K562 (cell line): ENCODE data around the gene CREB3L2. TPM values are rescaled to one million over a fixed set of nuclear protein-coding genes. Genes with fewer than 3 reads are reported as not detected.
A peak's percentile ranks its signal among the peaks of the same experiment; 100 is the strongest.

Source experiments
- BCL6 ChIP-seq: fragments of 250-450 bp; sonication (Bioruptor Pico); IDR thresholded peaks from 2 replicates; pipeline ENCODE4 v1.4.0; 2020
- CHD1 ChIP-seq: fragments of 200-600 bp; sonication (generic); IDR thresholded peaks from one replicate; pipeline ENCODE4 v1.6.1; 2012; ENCODE audit warnings: mild to moderate bottlenecking, moderate library complexity, low read length, inconsistent platforms
- CSDE1 ChIP-seq, 2 experiments: fragments of 450-650 bp; IDR thresholded peaks; 2 replicates each; pipeline ENCODE4 v1.6.1; 2016; ENCODE audit warnings: mild to moderate bottlenecking in 1 of 2
- DMBX1 ChIP-seq: fragments of 250-450 bp; sonication (Bioruptor Pico); IDR thresholded peaks from 2 replicates; pipeline ENCODE4 v1.8.0; 2022; ENCODE audit warnings: inconsistent platforms, mild to moderate bottlenecking, moderate library complexity, borderline replicate concordance
- DNMT1 ChIP-seq: fragments of 450-650 bp; IDR thresholded peaks from 2 replicates; pipeline ENCODE4 v1.6.1; 2016; ENCODE audit warnings: antibody characterized with exemption, mild to moderate bottlenecking
- FOXA3 ChIP-seq, 2 experiments: fragments of 450-650 bp in 1 of 2; sonication (generic) in 1 of 2; formaldehyde crosslinking; IDR thresholded peaks in 1 of 2; conservative IDR thresholded peaks in 1 of 2; 2 replicates each; pipeline versions ENCODE4 v1.4.0 to v1.8.0; 2020 to 2022; ENCODE audit warnings: mild to moderate bottlenecking in 2 of 2, missing genetic modification reagents in 1 of 2
- HOMEZ ChIP-seq: fragments of 250-450 bp; sonication (Bioruptor Pico); IDR thresholded peaks from 2 replicates; pipeline ENCODE4 v1.4.0; 2020; ENCODE audit warnings: mild to moderate bottlenecking, moderate library complexity
- MAFG ChIP-seq: fragments of 450-650 bp; conservative IDR thresholded peaks from 2 replicates; pipeline ENCODE4 v1.6.1; 2016; ENCODE audit warnings: missing genetic modification characterization, missing compliant biosample characterization
- MBD2 ChIP-seq: sonication (generic); IDR thresholded peaks from 2 replicates; pipeline ENCODE4 v1.6.1; 2016; ENCODE audit warnings: low read depth, borderline replicate concordance
- MCM5 ChIP-seq: fragments of 450-650 bp; IDR thresholded peaks from 2 replicates; pipeline ENCODE4 v1.6.1; 2016; ENCODE audit warnings: low read depth
- MLLT1 ChIP-seq, 2 experiments: fragments of 450-650 bp; IDR thresholded peaks; 2 replicates each; pipeline ENCODE4 v1.6.1; 2016
- NFIX ChIP-seq: fragments of 250-450 bp; sonication (Bioruptor Pico); IDR thresholded peaks from 2 replicates; pipeline ENCODE4 v1.4.0; 2020; ENCODE audit warnings: low read depth, mild to moderate bottlenecking, moderate library complexity
- OTX1 ChIP-seq: fragments of 450-650 bp; formaldehyde crosslinking; IDR thresholded peaks from 2 replicates; pipeline ENCODE4 v1.4.0; 2022; ENCODE audit warnings: mild to moderate bottlenecking
- PRMT5 ChIP-seq: sonication (generic); formaldehyde crosslinking; IDR thresholded peaks from 2 replicates; pipeline ENCODE4 v1.5.0; 2020; ENCODE audit warnings: missing genetic modification reagents
- PTBP1 ChIP-seq: fragments of 200-400 bp; formaldehyde crosslinking; IDR thresholded peaks from 2 replicates; pipeline ENCODE4 v1.6.1; 2017; ENCODE audit warnings: low read depth, low read length
- RBM14 ChIP-seq: fragments of 200-400 bp; formaldehyde crosslinking; IDR thresholded peaks from 2 replicates; pipeline ENCODE4 v1.6.1; 2018; ENCODE audit warnings: low read depth, mild to moderate bottlenecking, low read length, moderate library complexity, borderline replicate concordance; ENCODE audit not compliant: insufficient read depth
- RBM15 ChIP-seq: fragments of 200-400 bp; formaldehyde crosslinking; IDR thresholded peaks from 2 replicates; pipeline ENCODE4 v1.6.1; 2018; ENCODE audit warnings: mild to moderate bottlenecking, low read length, moderate library complexity; ENCODE audit not compliant: insufficient read depth
- RBM17 ChIP-seq: fragments of 200-400 bp; formaldehyde crosslinking; IDR thresholded peaks from 2 replicates; pipeline ENCODE4 v1.6.1; 2017; ENCODE audit warnings: low read depth, mild to moderate bottlenecking, low read length, borderline replicate concordance
- SMARCE1 ChIP-seq: fragments of 450-650 bp; IDR thresholded peaks from 2 replicates; pipeline ENCODE4 v1.7.1; 2016; ENCODE audit warnings: mild to moderate bottlenecking
- THRB ChIP-seq: fragments of 450-650 bp; formaldehyde crosslinking; conservative IDR thresholded peaks from 2 replicates; pipeline ENCODE4 v1.4.0; 2022; ENCODE audit warnings: mild to moderate bottlenecking, missing genetic modification characterization
- ZC3H11A ChIP-seq: IDR thresholded peaks from 2 replicates; pipeline ENCODE4 v1.6.1; 2012; ENCODE audit warnings: low read depth, low read length, improper control_type of control experiment
- ZNF197 ChIP-seq: fragments of 200-800 bp; sonication (Bioruptor generic); IDR thresholded peaks from 2 replicates; pipeline ENCODE4 v1.6.1; 2016; ENCODE audit warnings: low read depth, missing genetic modification characterization, missing compliant biosample characterization
- ZNF23 ChIP-seq: fragments of 250-450 bp; sonication (Bioruptor Pico); IDR thresholded peaks from 2 replicates; pipeline ENCODE4 v1.4.0; 2020; ENCODE audit warnings: mild to moderate bottlenecking
- ZNF584 ChIP-seq: fragments of 200-800 bp; sonication (Bioruptor generic); IDR thresholded peaks from 2 replicates; pipeline ENCODE4 v1.6.1; 2016; ENCODE audit warnings: low read depth, mild to moderate bottlenecking, missing genetic modification characterization, missing compliant biosample characterization
- polyA plus RNA-seq, 8 experiments: library from polyadenylated mRNA; depleted of rRNA in 4 of 8; stranded (reverse) in 5 of 8; unstranded in 3 of 8; fragments of >200 nt; fragmentation: Nextera tagmentation in 2 of 8; fragmentation: Illumina TruSeq in 1 of 8; extraction: Ambion mirVana in 2 of 8; extraction: Trizol in 1 of 8; gene quantifications; 2 replicates each; pipeline versions ENCODE4 v1.2.1 to v1.2.3, GENCODE V29; 2011 to 2014; ENCODE audit warnings: inconsistent platforms in 1 of 8, missing spikeins in 1 of 8
- total RNA-seq, 7 experiments: library from RNA; depleted of rRNA in 6 of 7; stranded (reverse); fragments of >200 nt in 6 of 7; fragmentation: Illumina TruSeq in 2 of 7; extraction: Trizol in 2 of 7; gene quantifications; 2 replicates each; pipeline versions ENCODE4 v1.2.1 to v1.2.3, GENCODE V29; 2011 to 2021; ENCODE audit warnings: low replicate concordance in 1 of 7
- TF ChIP-seq, protein P1 (sequence below): fragments of 450-650 bp; formaldehyde crosslinking; IDR thresholded peaks from 2 replicates; pipeline ENCODE4 v1.4.0; 2022; ENCODE audit warnings: missing genetic modification characterization

The CREB3L2 gene
- total and polyA plus RNA-seq, 9 of the 15 experiments (the other 6 are each of a cell fraction or from before 2014, with no cell fraction given) = 7.1 to 45.6 (median 15.8) TPM

- TF ChIP-seq, protein P1, sequence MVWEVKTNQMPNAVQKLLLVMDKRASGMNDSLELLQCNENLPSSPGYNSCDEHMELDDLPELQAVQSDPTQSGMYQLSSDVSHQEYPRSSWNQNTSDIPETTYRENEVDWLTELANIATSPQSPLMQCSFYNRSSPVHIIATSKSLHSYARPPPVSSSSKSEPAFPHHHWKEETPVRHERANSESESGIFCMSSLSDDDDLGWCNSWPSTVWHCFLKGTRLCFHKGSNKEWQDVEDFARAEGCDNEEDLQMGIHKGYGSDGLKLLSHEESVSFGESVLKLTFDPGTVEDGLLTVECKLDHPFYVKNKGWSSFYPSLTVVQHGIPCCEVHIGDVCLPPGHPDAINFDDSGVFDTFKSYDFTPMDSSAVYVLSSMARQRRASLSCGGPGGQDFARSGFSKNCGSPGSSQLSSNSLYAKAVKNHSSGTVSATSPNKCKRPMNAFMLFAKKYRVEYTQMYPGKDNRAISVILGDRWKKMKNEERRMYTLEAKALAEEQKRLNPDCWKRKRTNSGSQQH (CRISPR knock-in tag) = peak; percentile 62; the same call in 1 of the 2 replicates
- TF ChIP-seq THRB (CRISPR knock-in tag) (0 out of 2 replicates have a peak, but pooled peaks have one; percentile 61), CHD1 (no peak), ZNF584 (no peak), MBD2 (no peak), MAFG (tag) (no peak), RBM15 (no peak), PRMT5 (CRISPR knock-in tag) (no peak), OTX1 (CRISPR knock-in tag) (peak; percentile 79; the same call in 1 of the 2 replicates), ZNF197 (no peak), CSDE1 (IDR thresholded peaks at IDR 0.05) (no peak), ZC3H11A (no peak), MCM5 (no peak), RBM14 (no peak), SMARCE1 (no peak), DMBX1 (no peak), FOXA3 (CRISPR knock-in tag; conservative IDR thresholded peaks at IDR 0.05 in 1 of 2, IDR thresholded peaks at IDR 0.05 in 1 of 2) (no peak), NFIX (CRISPR knock-in tag) (no peak), BCL6 (CRISPR knock-in tag) (no peak), HOMEZ (no peak), MLLT1 (IDR thresholded peaks at IDR 0.05) (no peak), ZNF23 (CRISPR knock-in tag) (no peak), RBM17 (no peak), PTBP1 (no peak), DNMT1 (no peak)
These were observed 176.4 kb downstream of the CREB3L2 start (continued) for GRCh38 chr7:137825489-137825888.
